GM12873 (cell line): Measurements from ENCODE around the gene ATP1B3.

Experiments
- CTCF ChIP-seq: IDR thresholded peaks from 2 replicates; pipeline ENCODE4 v1.5.1; 2012; ENCODE audit warnings: low read depth, mild to moderate bottlenecking, moderate library complexity, low read length, control low read depth; ENCODE audit not compliant: insufficient read depth; ENCODE audit errors: missing control alignments

The ATP1B3 gene

GRCh38 chr3:141876381-141876890, at the start of gene ATP1B3:
Gene ATP1B3 (plus strand): TSS chr3:141876643. CDS start chr3:141876802, 159 bp downstream.
- TF ChIP-seq CTCF = no peak

GRCh38 chr3:141828487-141828886, 48.0 kb upstream of the ATP1B3 start:
- no peak for TF ChIP-seq CTCF

GRCh38 chr3:141828890-141829289, 47.6 kb upstream of the ATP1B3 start:
- TF ChIP-seq CTCF = no peak

GRCh38 chr3:141830508-141830907, 45.9 kb upstream of the ATP1B3 start:
- no peak for TF ChIP-seq CTCF

- no peak for TF ChIP-seq CTCF
Measured at GRCh38 chr3:141834292-141834691, 42.2 kb upstream of the ATP1B3 start.

- TF ChIP-seq CTCF = no peak
Measured at GRCh38 chr3:141835557-141836229, 40.8 kb upstream of the ATP1B3 start.

- no peak for TF ChIP-seq CTCF
Measured at GRCh38 chr3:141839389-141839788, 37.1 kb upstream of the ATP1B3 start.
